ENCODE measurements around the gene NUTF2.
"Not testable (repeated sequence)": the region's sequence is repeated elsewhere in the genome, so short reads cannot be mapped to it uniquely, and the experiment has no call there.

Gene NUTF2

DNA sequence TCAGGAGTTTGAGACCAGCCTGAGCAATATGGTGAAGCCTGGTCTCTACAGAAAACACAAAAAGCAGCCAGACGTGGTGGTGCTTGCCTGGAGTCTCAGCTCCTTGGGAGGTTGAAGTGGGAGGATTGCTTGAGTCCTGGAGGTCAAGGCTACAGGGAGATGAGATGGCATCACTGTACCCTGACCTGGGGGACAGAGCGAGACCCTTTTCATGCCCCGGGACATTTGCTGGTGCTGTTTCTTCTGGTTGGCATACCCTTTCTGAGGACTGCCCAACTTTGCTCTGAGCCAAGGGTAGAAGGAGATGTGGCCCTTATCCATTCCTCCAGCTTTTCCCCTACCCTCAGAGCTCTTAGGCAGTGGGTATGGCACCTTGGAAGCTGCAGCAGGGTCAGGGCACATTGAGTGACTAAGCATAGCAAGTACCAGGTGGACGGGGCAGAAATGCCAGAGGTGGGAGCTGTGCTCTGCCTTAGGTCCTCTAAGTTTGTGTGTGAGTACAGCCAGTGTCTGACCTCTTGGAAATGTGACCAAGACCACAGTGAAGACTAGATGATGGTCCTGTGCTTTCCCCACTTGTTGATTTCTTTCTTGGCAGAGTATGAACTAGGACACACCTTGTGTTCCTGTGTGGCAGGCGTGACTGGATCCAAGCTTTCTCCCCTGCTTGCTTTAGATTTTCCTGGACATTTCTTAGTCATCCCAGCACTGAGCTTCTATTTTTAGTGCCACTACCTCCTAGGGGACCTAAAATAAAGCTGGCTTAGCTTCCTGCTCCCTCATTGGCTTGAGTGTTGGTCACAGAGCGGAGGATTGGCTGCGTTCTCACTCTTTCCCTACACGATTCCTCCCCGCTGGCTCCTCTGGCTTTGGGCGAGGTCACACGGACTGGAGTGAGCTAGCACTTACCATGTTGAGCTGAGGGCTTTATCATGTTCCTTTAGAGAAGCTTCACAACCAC lies 16.2 kb downstream of the NUTF2 start:
- peak in 32 of 58 donors; percentile 3 to 73 (median 30) for DNase-seq

- not testable (repeated sequence) for DNase-seq
These were observed 17.3 kb downstream of the NUTF2 start for GRCh38 chr16:67864044-67864443.

DNA sequence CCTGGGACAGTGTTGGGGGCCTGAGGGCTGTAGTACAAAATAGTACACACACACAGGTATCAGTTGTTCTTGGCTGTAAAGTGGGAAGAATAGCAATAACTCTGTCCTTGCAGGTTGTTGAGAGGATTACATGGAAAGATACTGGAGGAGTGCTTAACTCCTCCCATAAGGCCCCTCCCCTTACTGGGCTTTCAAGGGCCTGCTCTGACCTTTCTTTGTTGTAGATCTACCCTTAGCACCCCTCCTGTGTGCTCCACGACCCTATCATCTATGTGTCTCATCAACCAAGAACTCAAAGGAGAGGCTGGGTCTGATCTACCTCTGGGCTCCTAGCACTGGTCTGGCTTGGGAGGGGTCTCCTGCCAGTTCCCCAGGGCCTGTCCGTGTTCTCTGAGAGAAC lies 17.9 kb downstream of the NUTF2 start:
- DNase-seq = no peak

DNA sequence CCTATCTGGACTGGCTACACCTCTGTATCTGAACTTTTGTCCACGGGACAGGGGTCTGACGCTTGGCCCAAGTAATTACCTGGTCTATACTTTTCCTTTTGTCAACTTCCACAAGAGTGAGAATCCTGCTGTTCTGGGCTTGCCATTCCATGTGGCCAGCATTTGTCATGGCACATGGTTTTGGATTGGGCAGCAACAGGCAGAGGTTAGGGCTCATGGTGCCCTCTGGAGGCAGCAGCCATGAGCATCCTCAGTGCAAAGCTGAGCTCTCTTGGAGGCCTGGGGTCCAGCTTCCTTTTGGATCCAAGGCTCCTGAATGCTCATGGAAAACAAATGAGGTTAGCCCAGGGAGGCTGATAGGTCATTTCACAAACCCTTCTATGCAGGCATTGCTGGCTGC lies 18.6 kb downstream of the NUTF2 start:
- DNase-seq = no peak

DNA sequence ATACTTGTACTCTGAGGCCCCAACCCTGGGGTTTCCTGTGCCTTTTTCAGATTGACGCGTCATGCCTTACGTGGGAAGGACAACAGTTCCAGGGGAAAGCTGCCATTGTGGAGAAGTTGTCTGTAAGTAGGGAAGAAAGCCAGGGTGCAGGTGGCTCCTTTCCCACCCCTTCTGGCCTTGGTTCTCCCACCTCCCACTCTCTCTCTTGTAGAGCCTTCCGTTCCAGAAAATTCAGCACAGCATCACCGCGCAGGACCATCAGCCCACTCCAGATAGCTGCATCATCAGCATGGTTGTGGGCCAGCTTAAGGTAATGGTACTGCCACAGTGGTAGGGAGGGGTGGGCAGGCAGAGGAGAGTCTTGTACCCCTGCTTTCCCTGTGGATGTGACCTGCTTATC lies 21.6 kb downstream of the NUTF2 start:
- peak in 21 of 58 donors; percentile 6 to 50 (median 29) for DNase-seq

DNA sequence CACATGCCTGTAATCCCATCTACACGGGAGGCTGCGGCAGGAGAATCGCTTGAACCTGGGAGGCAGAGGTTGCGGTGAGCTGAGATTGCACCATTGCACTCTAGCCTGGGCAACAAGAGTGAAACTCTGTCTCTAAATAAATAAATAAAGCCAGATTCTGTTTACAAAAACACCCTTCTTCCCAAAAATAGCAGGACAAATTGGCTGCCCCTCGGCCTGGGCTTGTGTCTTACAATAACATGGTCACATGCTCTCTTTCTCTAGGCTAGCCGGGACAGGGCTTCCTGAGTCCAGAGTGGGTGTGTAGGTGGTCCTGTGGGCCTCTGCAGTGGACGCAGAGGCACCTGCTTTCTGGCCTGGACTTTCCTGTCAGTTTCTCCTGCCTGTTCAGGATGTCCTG lies 22.9 kb downstream of the NUTF2 start:
- DNase-seq = no peak

DNA sequence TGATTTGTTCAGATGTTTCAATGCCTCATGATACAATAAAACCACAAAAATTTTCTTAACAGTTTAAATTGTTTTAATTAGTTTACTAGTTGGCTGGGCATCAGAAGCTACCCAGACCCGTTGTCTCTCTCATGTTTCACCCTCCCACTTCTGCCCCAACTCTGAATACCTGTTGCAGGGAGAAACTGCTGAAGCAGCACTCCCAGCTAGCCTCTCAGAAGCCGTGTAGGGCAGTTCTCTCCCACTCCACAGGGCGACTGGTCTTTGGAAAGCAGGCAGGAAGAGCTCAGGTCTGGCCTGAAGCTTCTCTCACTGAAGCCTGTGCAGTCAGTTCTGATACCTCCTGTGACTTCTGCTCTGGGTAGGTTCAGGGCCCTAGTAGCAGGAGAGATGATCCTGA lies 24.5 kb downstream of the NUTF2 start:
- DNase-seq = no peak

GRCh38 chr16:67872131-67872630 lies 25.4 kb downstream of the NUTF2 start:
- no peak for DNase-seq

GRCh38 chr16:67872631-67873434 lies 26.1 kb downstream of the NUTF2 start, which contains the start of gene EDC4:
Gene EDC4, plus strand, starts transcription at chr16:67873052. Its CDS starts 210 bp downstream, at chr16:67873262.
- DNase-seq = peak in 55 of 58 donors; percentile 10 to 82 (median 65)

GRCh38 chr16:67873435-67874370 lies 27.0 kb downstream of the NUTF2 start:
- no peak for DNase-seq

DNA sequence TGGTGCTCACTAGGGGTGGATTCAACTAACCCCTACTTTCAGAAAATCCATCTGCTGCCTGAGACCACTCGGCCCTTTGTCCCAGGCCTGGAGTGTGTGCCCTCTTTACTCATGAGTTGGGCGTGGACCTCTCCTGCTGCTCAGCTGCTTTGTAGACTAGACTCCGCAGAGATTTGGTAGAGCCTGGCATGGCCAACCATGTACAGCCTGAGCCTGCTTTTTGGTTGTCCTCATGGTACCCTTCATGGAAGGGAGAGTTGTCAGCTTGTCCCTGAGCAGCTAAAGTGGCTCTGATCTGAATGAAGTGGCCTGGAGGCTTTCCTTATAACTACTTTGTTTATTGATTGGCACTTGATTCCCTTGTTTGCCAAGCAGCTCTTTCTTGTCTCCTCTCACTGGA lies 27.6 kb downstream of the NUTF2 start:
- DNase-seq = no peak

DNA sequence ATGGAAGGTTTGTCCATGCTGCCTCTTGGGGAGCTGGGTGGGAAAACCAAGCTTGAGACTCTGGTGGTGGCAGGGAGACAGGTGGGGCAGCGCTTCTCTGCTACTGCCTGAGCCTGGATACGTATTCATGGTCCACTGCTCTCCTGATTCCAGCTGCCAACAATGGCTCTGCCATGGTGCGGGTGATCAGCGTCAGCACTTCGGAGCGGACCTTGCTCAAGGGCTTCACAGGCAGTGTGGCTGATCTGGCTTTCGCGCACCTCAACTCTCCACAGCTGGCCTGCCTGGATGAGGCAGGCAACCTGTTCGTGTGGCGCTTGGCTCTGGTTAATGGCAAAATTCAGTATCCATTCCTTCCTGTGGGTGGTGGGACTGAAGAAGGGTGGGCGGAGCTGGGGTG lies 30.3 kb downstream of the NUTF2 start:
- no peak for DNase-seq

DNA sequence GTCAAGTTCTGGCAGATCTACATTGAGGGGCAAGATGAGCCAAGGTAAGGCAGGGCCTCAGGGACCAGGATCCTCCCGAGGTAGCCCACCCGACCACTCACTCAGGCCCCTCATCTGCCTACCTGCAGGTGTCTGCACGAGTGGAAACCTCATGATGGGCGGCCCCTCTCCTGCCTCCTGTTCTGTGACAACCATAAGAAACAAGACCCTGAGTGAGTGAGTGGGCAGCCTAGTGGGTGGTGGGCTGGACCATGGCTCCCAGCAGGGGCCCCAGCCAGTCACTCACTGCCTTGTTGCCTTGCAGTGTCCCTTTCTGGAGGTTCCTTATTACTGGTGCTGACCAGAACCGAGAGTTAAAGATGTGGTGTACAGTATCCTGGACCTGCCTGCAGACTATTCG lies 31.5 kb downstream of the NUTF2 start:
- DNase-seq = no peak

DNA sequence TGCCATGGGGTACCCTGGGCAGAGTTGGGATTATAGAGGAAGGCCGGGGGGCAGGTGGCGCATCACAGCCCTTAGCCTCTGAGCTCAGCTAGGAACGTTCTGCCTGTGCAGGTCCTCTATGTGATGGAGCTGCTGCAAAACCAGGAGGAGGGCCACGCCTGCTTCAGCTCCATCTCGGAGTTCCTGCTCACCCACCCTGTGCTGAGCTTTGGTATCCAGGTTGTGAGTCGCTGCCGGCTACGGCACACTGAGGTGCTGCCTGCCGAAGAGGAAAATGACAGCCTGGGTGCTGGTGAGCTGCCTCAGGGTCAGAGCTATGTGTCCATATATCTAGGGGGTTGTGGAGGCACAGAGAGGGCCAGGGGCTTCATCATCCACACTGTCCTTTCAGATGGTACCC lies 32.1 kb downstream of the NUTF2 start:
- DNase-seq = no peak

- no peak for DNase-seq
These were observed 32.7 kb downstream of the NUTF2 start for GRCh38 chr16:67879462-67879861.

DNA sequence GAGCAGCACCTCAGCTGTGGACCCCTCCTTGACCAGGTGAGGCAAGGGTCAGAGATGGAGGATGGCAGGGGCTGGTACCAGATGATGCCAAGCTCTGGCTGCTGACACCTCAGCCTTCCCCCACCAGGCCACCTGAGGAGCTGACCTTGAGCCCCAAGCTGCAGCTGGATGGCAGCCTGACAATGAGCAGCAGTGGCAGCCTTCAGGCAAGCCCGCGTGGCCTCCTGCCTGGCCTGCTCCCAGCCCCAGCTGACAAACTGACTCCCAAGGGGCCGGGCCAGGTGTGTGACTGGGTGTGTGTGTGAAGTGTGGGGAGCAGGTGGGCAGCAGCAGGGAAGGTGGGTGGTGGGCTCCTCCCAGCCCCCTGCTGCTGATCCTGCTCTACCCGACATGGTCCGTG lies 33.2 kb downstream of the NUTF2 start:
- no peak for DNase-seq

GRCh38 chr16:67880584-67880983 lies 33.9 kb downstream of the NUTF2 start:
- no peak for DNase-seq

DNA sequence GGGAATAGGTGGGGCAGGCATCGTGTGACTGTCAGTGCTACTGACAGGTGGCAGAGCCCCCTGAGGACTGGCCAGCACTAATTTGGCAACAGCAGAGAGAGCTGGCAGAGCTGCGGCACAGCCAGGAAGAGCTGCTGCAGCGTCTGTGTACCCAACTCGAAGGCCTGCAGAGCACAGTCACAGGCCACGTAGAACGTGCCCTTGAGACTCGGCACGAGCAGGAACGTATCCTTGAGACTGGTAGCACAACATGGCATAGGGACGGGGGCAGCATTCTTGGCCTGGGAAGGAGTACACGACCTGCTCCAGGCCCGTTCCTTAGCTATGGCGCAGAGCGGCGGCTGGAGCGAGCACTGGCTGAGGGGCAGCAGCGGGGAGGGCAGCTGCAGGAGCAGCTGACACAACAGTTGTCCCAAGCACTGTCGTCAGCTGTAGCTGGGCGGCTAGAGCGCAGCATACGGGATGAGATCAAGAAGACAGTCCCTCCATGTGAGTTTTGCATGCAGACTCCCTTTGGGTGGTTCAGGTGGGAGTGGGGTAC lies 35.0 kb downstream of the NUTF2 start:
- DNase-seq = peak in 36 of 58 donors; percentile 4 to 75 (median 41)

- peak in 53 of 58 donors; percentile 18 to 91 (median 70) for DNase-seq
These were observed 35.8 kb downstream of the NUTF2 start for GRCh38 chr16:67882374-67883145.
